Articular chondrocyte of knee joint (primary cell): Measurements from ENCODE around the gene TM4SF4. TPM values are rescaled to one million over a fixed set of nuclear protein-coding genes. Genes with fewer than 3 reads are reported as not detected.

Experiments used
- small RNA-seq: library from RNA; depleted of rRNA; stranded (forward); fragments of <200 nt; gene quantifications from one replicate; pipeline ENCODE3, GENCODE V24; 2012
- total RNA-seq: library from RNA; depleted of rRNA; stranded (reverse); fragments of >200 nt; gene quantifications from 2 replicates; pipeline ENCODE4 v1.2.3, GENCODE V29; 2012

Gene TM4SF4, protein sequence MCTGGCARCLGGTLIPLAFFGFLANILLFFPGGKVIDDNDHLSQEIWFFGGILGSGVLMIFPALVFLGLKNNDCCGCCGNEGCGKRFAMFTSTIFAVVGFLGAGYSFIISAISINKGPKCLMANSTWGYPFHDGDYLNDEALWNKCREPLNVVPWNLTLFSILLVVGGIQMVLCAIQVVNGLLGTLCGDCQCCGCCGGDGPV
- total RNA-seq = 0.86 and 0.91 TPM in 2 replicates

GRCh38 chr3:149474250-149474817 lies at the start of gene TM4SF4:
Gene TM4SF4, plus strand, starts transcription at chr3:149474697. Its CDS starts 181 bp downstream, at chr3:149474878.

Small RNA genes lying within 50 kb of the gene (small RNA-seq; reads per million reads assigned to genes)
- gene AC108751.2 = not detected
- not detected for gene RNU6-1098P

Other genes starting within 250 kb of the TM4SF4 start
- 0.65 and 0.86 TPM in 2 replicates for gene TM4SF18, start 141.1 kb upstream of the TM4SF4 start, total RNA-seq
- gene TM4SF1, start 97.0 kb upstream of the TM4SF4 start, total RNA-seq = 575 and 630 TPM in 2 replicates
- gene WWTR1, start 183.3 kb downstream of the TM4SF4 start, total RNA-seq = 136 and 198 TPM in 2 replicates